Smooth muscle cell (in vitro differentiated cells): ENCODE measurements around the gene HNRNPD. TPM values are rescaled to one million over a fixed set of nuclear protein-coding genes. Genes with fewer than 3 reads are reported as not detected.

Source experiments
- DNase-seq: peaks from one replicate; lab custom pipeline; 2025; ENCODE audit not compliant: unreplicated experiment; lab: John Stamatoyannopoulos, UW
- H2AFZ ChIP-seq: fragments of 200-600 bp; sonication (generic); 2 replicates; pipeline ENCODE4 v1.6.0; 2016; ENCODE audit warnings: antibody characterized with exemption, low read depth, mild to moderate bottlenecking
- H3F3A ChIP-seq: fragments of 200-600 bp; sonication (generic); 2 replicates; pipeline ENCODE4 v1.6.0; 2017; ENCODE audit warnings: antibody characterized with exemption, low read depth
- H3K27ac ChIP-seq: fragments of 200-600 bp; sonication (generic); 2 replicates; pipeline ENCODE4 v1.5.1; 2016; ENCODE audit warnings: low read depth, mild to moderate bottlenecking
- H3K27me3 ChIP-seq: fragments of 200-600 bp; sonication (generic); 2 replicates; pipeline ENCODE4 v1.6.1; 2016; ENCODE audit warnings: low read depth, mild to moderate bottlenecking
- H3K36me3 ChIP-seq: fragments of 200-600 bp; sonication (generic); 2 replicates; pipeline ENCODE4 v1.5.1; 2016; ENCODE audit warnings: low read depth
- H3K4me1 ChIP-seq: fragments of 200-600 bp; sonication (generic); 2 replicates; pipeline ENCODE4 v1.5.1; 2016; ENCODE audit warnings: low read depth
- H3K4me2 ChIP-seq: fragments of 200-600 bp; sonication (generic); 2 replicates; pipeline ENCODE4 v1.6.0; 2016; ENCODE audit warnings: mild to moderate bottlenecking
- H3K4me3 ChIP-seq: fragments of 200-600 bp; sonication (generic); 2 replicates; pipeline ENCODE4 v1.5.1; 2016; ENCODE audit warnings: mild to moderate bottlenecking
- H3K79me2 ChIP-seq: fragments of 200-600 bp; sonication (generic); 2 replicates; pipeline ENCODE4 v1.6.0; 2016; ENCODE audit warnings: low read depth, mild to moderate bottlenecking
- H3K9ac ChIP-seq: fragments of 200-600 bp; sonication (generic); 2 replicates; pipeline ENCODE4 v1.6.0; 2016; ENCODE audit warnings: low read depth
- H3K9me3 ChIP-seq: fragments of 200-600 bp; sonication (generic); replicated peaks from 2 replicates; pipeline ENCODE4 v1.5.1; 2016; ENCODE audit warnings: low read depth
- H4K20me1 ChIP-seq: fragments of 200-600 bp; sonication (generic); 2 replicates; pipeline ENCODE4 v1.6.0; 2016; ENCODE audit warnings: low read depth
- CTCF ChIP-seq: fragments of 200-600 bp; sonication (generic); IDR thresholded peaks from 2 replicates; pipeline ENCODE4 v1.5.1; 2017; ENCODE audit warnings: borderline replicate concordance, mild to moderate bottlenecking, antibody characterized with exemption; ENCODE audit not compliant: insufficient read depth, poor library complexity, severe bottlenecking
- WGBS: methylation state at CpG from one replicate; pipeline ENCODE4 v1.1.7; 2016; ENCODE audit warnings: low lambda C conversion rate; 5-methylcytosine and 5-hydroxymethylcytosine counted together
- polyA plus RNA-seq: library from polyadenylated mRNA; unstranded; fragments of >200 nt; fragmentation: Nextera tagmentation; extraction: Ambion mirVana; gene quantifications from 2 replicates; pipeline ENCODE4 v1.2.1, GENCODE V29; 2016
- total RNA-seq: library from RNA; depleted of rRNA; stranded (reverse); fragments of >200 nt; gene quantifications from 2 replicates; pipeline ENCODE4 v1.2.3, GENCODE V29; 2014

HNRNPD gene
- total and polyA plus RNA-seq, 2 experiments from 2014 or later, result 58.7 to 162 TPM

- peaks cover 92% of the 10 kb centered on the region for H3K79me2 ChIP-seq
- peak; percentile 51 for TF ChIP-seq CTCF
- 94% methylated on average over 4 of the region's 4 CpGs for WGBS
- no peak for DNase-seq
- H3K4me2 ChIP-seq, result no peak overlapping the region
- H2AFZ ChIP-seq, result no peak overlapping the region
- peaks cover 5% of the 10 kb centered on the region for H3F3A ChIP-seq
- H3K36me3 ChIP-seq, result peaks cover 26% of the 10 kb centered on the region
- H3K27ac ChIP-seq, result peak overlapping the region; percentile 12
- peaks cover 100% of the 10 kb centered on the region for H4K20me1 ChIP-seq
- H3K9ac ChIP-seq, result no peak overlapping the region
- H3K4me1 ChIP-seq, result peaks cover 12% of the 10 kb centered on the region
- no peak overlapping the region for H3K4me3 ChIP-seq
- H3K9me3 ChIP-seq, result no peaks in the 10 kb centered on the region
- no peaks in the 10 kb centered on the region for H3K27me3 ChIP-seq
Measured at GRCh38 chr4:82360298-82361177, 13.3 kb downstream of the HNRNPD start.

DNA sequence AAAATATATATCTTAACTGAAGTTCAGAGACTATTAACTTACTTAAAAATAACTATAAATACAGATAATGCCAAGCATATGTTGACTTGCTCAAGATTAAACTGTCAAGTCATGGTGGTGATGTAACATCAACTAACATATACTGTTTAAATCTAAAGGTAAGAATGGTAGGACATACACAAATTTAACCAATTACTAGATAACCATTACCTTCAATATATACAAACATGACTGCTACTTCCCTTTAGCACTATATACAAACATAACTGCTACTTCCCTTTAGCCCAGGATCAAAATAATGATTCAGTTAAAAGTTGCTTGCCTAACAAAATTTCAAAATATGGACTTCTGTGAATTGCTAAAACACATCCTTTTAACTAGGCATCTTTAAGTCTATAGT is 14.9 kb downstream of the HNRNPD start:
- Histone ChIP-seq H3K4me3 (no peak overlapping the region), H3K36me3 (peaks cover 40% of the 10 kb centered on the region), H3F3A (peaks cover 8% of the 10 kb centered on the region), H3K27me3 (no peaks in the 10 kb centered on the region), H3K27ac (no peak overlapping the region), H3K9me3 (no peaks in the 10 kb centered on the region), H4K20me1 (peaks cover 99% of the 10 kb centered on the region), H3K4me2 (no peak overlapping the region), H3K79me2 (peaks cover 75% of the 10 kb centered on the region), H2AFZ (no peak overlapping the region), H3K9ac (no peak overlapping the region), H3K4me1 (peaks cover 12% of the 10 kb centered on the region)
- TF ChIP-seq CTCF, result no peak
- DNase-seq, result no peak

DNA sequence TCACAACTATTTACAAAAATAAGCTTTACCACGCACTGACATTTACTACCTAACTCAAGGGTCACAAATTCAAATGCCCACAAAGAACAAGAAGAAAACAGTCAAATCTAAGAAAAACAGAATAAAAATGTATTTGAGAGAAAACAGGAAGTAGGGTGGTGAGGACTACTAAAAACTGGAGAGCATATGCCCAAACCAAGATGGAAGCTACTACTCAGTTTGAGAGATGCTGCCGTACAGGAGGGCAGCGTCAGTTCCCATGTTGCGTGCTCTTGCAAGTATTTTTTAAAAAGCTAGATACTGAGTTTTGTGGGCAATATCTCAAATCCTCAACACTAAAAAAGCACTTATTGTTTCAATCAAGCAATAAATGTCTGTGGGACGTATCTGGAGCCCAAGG is 16.2 kb downstream of the HNRNPD start:
- WGBS, result 98% methylated on average over 5 of the region's 5 CpGs
- Histone ChIP-seq H4K20me1 (peaks cover 99% of the 10 kb centered on the region), H3K4me1 (peaks cover 12% of the 10 kb centered on the region), H3K79me2 (peaks cover 63% of the 10 kb centered on the region), H3K9ac (no peak overlapping the region), H3F3A (peaks cover 12% of the 10 kb centered on the region), H3K27me3 (no peaks in the 10 kb centered on the region), H3K27ac (no peak overlapping the region), H2AFZ (no peak overlapping the region), H3K36me3 (peaks cover 46% of the 10 kb centered on the region), H3K4me3 (no peak overlapping the region), H3K9me3 (no peaks in the 10 kb centered on the region), H3K4me2 (no peak overlapping the region)
- DNase-seq, result no peak
- no peak for TF ChIP-seq CTCF

- Histone ChIP-seq H3K36me3 (peaks cover 54% of the 10 kb centered on the region), H3F3A (peaks cover 12% of the 10 kb centered on the region)
- 98% methylated on average over 11 of the region's 11 CpGs for WGBS
Measured at GRCh38 chr4:82354788-82355187, 19.0 kb downstream of the HNRNPD start.

More at GRCh38 chr4:82354788-82355187, 19.0 kb downstream of the HNRNPD start:
- no peak overlapping the region for H3K9ac ChIP-seq
- H4K20me1 ChIP-seq, result peaks cover 98% of the 10 kb centered on the region
- H3K9me3 ChIP-seq, result no peaks in the 10 kb centered on the region
- no peak overlapping the region for H3K27ac ChIP-seq
- H3K4me1 ChIP-seq, result peaks cover 1% of the 10 kb centered on the region
- peaks cover 40% of the 10 kb centered on the region for H3K79me2 ChIP-seq
- H3K27me3 ChIP-seq, result no peaks in the 10 kb centered on the region
- H2AFZ ChIP-seq, result no peak overlapping the region
- TF ChIP-seq CTCF, result no peak
- H3K4me3 ChIP-seq, result no peak overlapping the region
- DNase-seq, result no peak
- H3K4me2 ChIP-seq, result no peak overlapping the region
